CD4-positive, alpha-beta T cell (primary cell): Measurements from ENCODE around the gene GRK3. TPM values are rescaled to one million over a fixed set of nuclear protein-coding genes. Genes with fewer than 3 reads are reported as not detected.

ENCODE experiments used
- ATAC-seq: fragments of 200-7000 bp; cut with Tn5 transposase; one replicate; pipeline ENCODE4 v1.10.0; 2022; ENCODE audit warnings: mild to moderate bottlenecking; ENCODE audit not compliant: poor library complexity
- CTCF ChIA-PET: fragments of 350-600 bp; sonication (Branson Sonifier 250); formaldehyde crosslinking; loops from one replicate; lab custom pipeline; 2021; ENCODE audit warnings: antibody characterized with exemption, inconsistent platforms; lab: Charles Lee
- POLR2A ChIA-PET: fragments of 350-600 bp; sonication (Branson Sonifier 250); formaldehyde crosslinking; loops from one replicate; lab custom pipeline; 2021; ENCODE audit warnings: antibody characterized with exemption, inconsistent platforms; lab: Charles Lee
- DNase-seq, 14 experiments: peaks; one replicate each; pipeline ENCODE4 v3.0.0-alpha.2; 2013 to 2020; ENCODE audit warnings: mixed read lengths in 2 of 14
- H3K27ac ChIP-seq, 2 donors: one replicate each; pipeline versions ENCODE4 v1.5.1 to v1.7.0; 2013; ENCODE audit warnings: low read length in 2 of 2, low read depth in 1 of 2, mild to moderate bottlenecking in 1 of 2
- H3K27me3 ChIP-seq, 2 experiments: 1 replicate in 1 of 2; 2 replicates in 1 of 2; pipeline versions ENCODE4 v1.6.1 to v1.7.0; 2013; ENCODE audit warnings: low read length in 2 of 2, control low read depth in 1 of 2, mild to moderate bottlenecking in 1 of 2, moderate library complexity in 1 of 2; ENCODE audit not compliant: insufficient read depth in 2 of 2, control insufficient read depth in 1 of 2
- H3K36me3 ChIP-seq: one replicate; pipeline ENCODE4 v1.6.1; 2013; ENCODE audit warnings: low read length, control low read depth; ENCODE audit not compliant: insufficient read depth
- H3K4me1 ChIP-seq: one replicate; pipeline ENCODE4 v1.6.1; 2013; ENCODE audit warnings: low read length, control low read depth; ENCODE audit not compliant: insufficient read depth
- H3K4me3 ChIP-seq: one replicate; pipeline ENCODE4 v1.5.1; 2013; ENCODE audit warnings: mild to moderate bottlenecking, low read length, moderate library complexity
- H3K9me3 ChIP-seq, 2 experiments: 1 replicate in 1 of 2; 2 replicates in 1 of 2; pipeline versions ENCODE4 v1.6.1 to v1.7.0; 2013; ENCODE audit warnings: low read length in 2 of 2, mild to moderate bottlenecking in 2 of 2, control low read depth in 1 of 2, moderate library complexity in 1 of 2; ENCODE audit not compliant: control insufficient read depth in 1 of 2, insufficient read depth in 1 of 2
- H3K27ac Mint-ChIP-seq: one replicate; pipeline ENCODE4 v1.8.0; 2020; ENCODE audit warnings: mixed read lengths
- H3K27me3 Mint-ChIP-seq: one replicate; pipeline ENCODE4 v1.8.0; 2021; ENCODE audit warnings: mixed read lengths
- H3K36me3 Mint-ChIP-seq: one replicate; pipeline ENCODE4 v1.8.0; 2021; ENCODE audit warnings: low read depth, mixed read lengths
- H3K4me1 Mint-ChIP-seq: one replicate; pipeline ENCODE4 v1.8.0; 2021; ENCODE audit warnings: low read depth, mixed read lengths
- H3K4me3 Mint-ChIP-seq: one replicate; pipeline ENCODE4 v1.8.0; 2020; ENCODE audit warnings: mild to moderate bottlenecking, mixed read lengths
- H3K9me3 Mint-ChIP-seq: one replicate; pipeline ENCODE4 v1.8.0; 2020; ENCODE audit warnings: mixed read lengths
- CTCF ChIP-seq: fragments of 200-600 bp; IDR thresholded peaks from one replicate; pipeline ENCODE4 v1.8.0; 2022; ENCODE audit warnings: antibody characterized with exemption, mild to moderate bottlenecking
- intact Hi-C, 2 experiments: fragments of 100-400 bp; cut with DNase I in 1 of 2; cut with micrococcal nuclease in 1 of 2; formaldehyde crosslinking; loops; one replicate each; pipeline versions ENCODE4 v1.15.1 to v1.9.0; 2023 to 2025; cut with DNase I, micrococcal nuclease
- total RNA-seq, 174 experiments: library from RNA in 2 of 174; stranded (reverse) in 2 of 174; gene quantifications; one replicate each; pipeline ENCODE4 v1.2.3 and lab custom pipeline; 2021 to 2026

Gene GRK3
- total RNA-seq, 2 experiments from 2014 or later, result 1.7 to 2.0 TPM

GRCh38 chr22:25765801-25766200 lies 201.3 kb downstream of the GRK3 start:
- no peaks in the 10 kb centered on the region for H3K4me1 ChIP-seq
- Mint-ChIP-seq H3K9me3 (peaks cover 8% of the 10 kb centered on the region), H3K4me3 (no peak overlapping the region), H3K36me3 (no peaks in the 10 kb centered on the region), H3K27ac (no peak overlapping the region), H3K27me3 (no peaks in the 10 kb centered on the region), H3K4me1 (no peaks in the 10 kb centered on the region)
- peaks cover 8 to 15% of the 10 kb centered on the region in 2 experiments for H3K9me3 ChIP-seq
- intact Hi-C loops, result no loop called here
- CTCF ChIA-PET, result no interaction called here
- DNase-seq (no peak), ATAC-seq (no peak)
- H3K36me3 ChIP-seq, result no peaks in the 10 kb centered on the region
- no peak for TF ChIP-seq CTCF
- H3K4me3 ChIP-seq, result no peak overlapping the region
- H3K27ac ChIP-seq, result no peak overlapping the region
- POLR2A ChIA-PET, result no interaction called here
- peaks cover 0 to 3% of the 10 kb centered on the region in 2 experiments for H3K27me3 ChIP-seq

- H3K27me3 Mint-ChIP-seq, result no peaks in the 10 kb centered on the region
- POLR2A ChIA-PET, result no interaction called here
Measured at GRCh38 chr22:25766418-25766817, 201.9 kb downstream of the GRK3 start.

GRCh38 chr22:25770333-25770732 lies 205.9 kb downstream of the GRK3 start:
- no peaks in the 10 kb centered on the region for H3K27me3 ChIP-seq
- no peak overlapping the region for H3K27ac ChIP-seq
- Mint-ChIP-seq H3K4me3 (no peak overlapping the region), H3K27ac (no peak overlapping the region), H3K27me3 (peaks cover 4% of the 10 kb centered on the region), H3K36me3 (no peaks in the 10 kb centered on the region), H3K4me1 (peaks cover 4% of the 10 kb centered on the region), H3K9me3 (peaks cover 8% of the 10 kb centered on the region)
- CTCF ChIA-PET, result no interaction called here
- H3K36me3 ChIP-seq, result no peaks in the 10 kb centered on the region
- DNase-seq (no peak), ATAC-seq (no peak)
- H3K9me3 ChIP-seq, result peaks cover 8 to 15% of the 10 kb centered on the region in 2 experiments
- no peak overlapping the region for H3K4me3 ChIP-seq
- POLR2A ChIA-PET, result no interaction called here
- peaks cover 6% of the 10 kb centered on the region for H3K4me1 ChIP-seq
- no peak for TF ChIP-seq CTCF
- intact Hi-C loops, result loop anchor here (5.0 to 10.0 kb wide), 3 partner anchors 323 to 562 kb away; no protein-coding TSS in a partner anchor

More at GRCh38 chr22:25766418-25766817, 201.9 kb downstream of the GRK3 start:
- Mint-ChIP-seq H3K4me1 (no peaks in the 10 kb centered on the region), H3K9me3 (peaks cover 8% of the 10 kb centered on the region), H3K36me3 (no peaks in the 10 kb centered on the region), H3K27ac (no peak overlapping the region), H3K4me3 (no peak overlapping the region)
- no peaks in the 10 kb centered on the region for H3K36me3 ChIP-seq
- TF ChIP-seq CTCF, result no peak
- no peak for DNase-seq
- no peak overlapping the region for H3K27ac ChIP-seq
- peaks cover 0 to 2% of the 10 kb centered on the region in 2 experiments for H3K27me3 ChIP-seq
- CTCF ChIA-PET, result no interaction called here
- ATAC-seq, result no peak
- no peak overlapping the region for H3K4me3 ChIP-seq
- peaks cover 8 to 15% of the 10 kb centered on the region in 2 experiments for H3K9me3 ChIP-seq
- no peaks in the 10 kb centered on the region for H3K4me1 ChIP-seq
- intact Hi-C loops, result no loop called here
